Liver (tissue), 9 donors: ENCODE data around the gene SYNGR4. TPM values are rescaled to one million over a fixed set of nuclear protein-coding genes. Genes with fewer than 3 reads are reported as not detected.

ENCODE experiments used
- DNase-seq: peaks from one replicate; pipeline ENCODE4 v3.0.0-alpha.2; 2017; ENCODE audit warnings: low spot score
- H3K27ac ChIP-seq, 2 donors: one replicate each; pipeline ENCODE4 v1.7.0; 2013; ENCODE audit warnings: inconsistent platforms in 2 of 2, low read length in 2 of 2, control low read depth in 1 of 2, low read depth in 1 of 2, mild to moderate bottlenecking in 1 of 2
- H3K27me3 ChIP-seq, 4 donors: one replicate each; pipeline versions ENCODE4 v1.6.1 to v1.7.0; 2013; ENCODE audit warnings: low read length in 3 of 4, inconsistent platforms in 1 of 4, mild to moderate bottlenecking in 1 of 4, moderate library complexity in 1 of 4; ENCODE audit not compliant: control insufficient read depth in 4 of 4, insufficient read depth in 4 of 4
- H3K36me3 ChIP-seq, 4 donors: one replicate each; pipeline versions ENCODE4 v1.6.1 to v1.7.0; 2013; ENCODE audit warnings: low read length in 3 of 4, mild to moderate bottlenecking in 3 of 4, low read depth in 1 of 4, moderate library complexity in 1 of 4; ENCODE audit not compliant: control insufficient read depth in 4 of 4, insufficient read depth in 3 of 4
- H3K4me1 ChIP-seq, 4 donors: one replicate each; pipeline versions ENCODE4 v1.6.1 to v1.7.0; 2013; ENCODE audit warnings: low read length in 3 of 4, mild to moderate bottlenecking in 3 of 4, moderate library complexity in 1 of 4; ENCODE audit not compliant: control insufficient read depth in 4 of 4, insufficient read depth in 4 of 4
- H3K4me3 ChIP-seq, 3 donors: one replicate each; pipeline versions ENCODE4 v1.6.1 to v1.7.0; 2013; ENCODE audit warnings: low read length in 3 of 3, control low read depth in 1 of 3, low read depth in 1 of 3, mild to moderate bottlenecking in 1 of 3
- H3K9ac ChIP-seq, 2 donors: one replicate each; pipeline ENCODE4 v1.7.0; 2013; ENCODE audit warnings: low read length in 2 of 2, mild to moderate bottlenecking in 2 of 2, moderate library complexity in 2 of 2, control low read depth in 1 of 2, low read depth in 1 of 2
- H3K9me3 ChIP-seq, 4 donors: one replicate each; pipeline versions ENCODE4 v1.6.1 to v1.7.0; 2013; ENCODE audit warnings: low read length in 3 of 4; ENCODE audit not compliant: control insufficient read depth in 4 of 4
- ATF3 ChIP-seq: IDR thresholded peaks from 2 replicates; pipeline ENCODE4 v1.6.1; 2016; ENCODE audit warnings: antibody characterized with exemption
- CTCF ChIP-seq: fragments of 150-350 bp; IDR thresholded peaks from 2 replicates; pipeline ENCODE4 v1.5.1; 2017; ENCODE audit warnings: improper control_type of control experiment, low read depth, low read length; ENCODE audit not compliant: missing input control
- EGR1 ChIP-seq, 2 donors: IDR thresholded peaks; 2 replicates each; pipeline ENCODE4 v1.6.1; 2016 to 2018; ENCODE audit warnings: antibody characterized with exemption in 2 of 2, low read depth in 2 of 2
- FOXA1 ChIP-seq: IDR thresholded peaks from 2 replicates; pipeline ENCODE4 v1.6.1; 2016; ENCODE audit warnings: antibody characterized with exemption
- FOXA2 ChIP-seq: IDR thresholded peaks from 2 replicates; pipeline ENCODE4 v1.6.1; 2016; ENCODE audit warnings: antibody characterized with exemption
- GABPA ChIP-seq, 2 donors: IDR thresholded peaks in 1 of 2; conservative IDR thresholded peaks in 1 of 2; 2 replicates each; pipeline ENCODE4 v1.6.1; 2016; ENCODE audit warnings: antibody characterized with exemption in 2 of 2, mild to moderate bottlenecking in 1 of 2, moderate library complexity in 1 of 2
- HNF4A ChIP-seq, 2 donors: conservative IDR thresholded peaks; 2 replicates each; pipeline ENCODE4 v1.6.1; 2016; ENCODE audit warnings: antibody characterized with exemption in 2 of 2, mild to moderate bottlenecking in 2 of 2
- JUND ChIP-seq, 2 donors: IDR thresholded peaks; 2 replicates each; pipeline ENCODE4 v1.6.1; 2016; ENCODE audit warnings: antibody characterized with exemption in 2 of 2
- MAX ChIP-seq: IDR thresholded peaks from 2 replicates; pipeline ENCODE4 v1.6.1; 2016; ENCODE audit warnings: antibody characterized with exemption
- NR2F2 ChIP-seq: IDR thresholded peaks from 2 replicates; pipeline ENCODE4 v1.6.1; 2016; ENCODE audit warnings: antibody characterized with exemption
- RAD21 ChIP-seq, 2 donors: IDR thresholded peaks; 2 replicates each; pipeline ENCODE4 v1.6.1; 2016; ENCODE audit warnings: antibody characterized with exemption in 2 of 2, mild to moderate bottlenecking in 2 of 2
- REST ChIP-seq: IDR thresholded peaks from 2 replicates; pipeline ENCODE4 v1.6.1; 2016; ENCODE audit warnings: antibody characterized with exemption, mild to moderate bottlenecking
- RXRA ChIP-seq, 2 donors: IDR thresholded peaks; 2 replicates each; pipeline ENCODE4 v1.6.1; 2017 to 2018; ENCODE audit warnings: antibody characterized with exemption in 2 of 2, mild to moderate bottlenecking in 1 of 2
- SP1 ChIP-seq: IDR thresholded peaks from 2 replicates; pipeline ENCODE4 v1.6.1; 2018; ENCODE audit warnings: antibody characterized with exemption, mild to moderate bottlenecking
- TAF1 ChIP-seq: conservative IDR thresholded peaks from 2 replicates; pipeline ENCODE4 v1.6.1; 2016; ENCODE audit warnings: antibody characterized with exemption, mild to moderate bottlenecking
- YY1 ChIP-seq: IDR thresholded peaks from 2 replicates; pipeline ENCODE4 v1.6.1; 2016; ENCODE audit warnings: antibody characterized with exemption, mild to moderate bottlenecking
- ZBTB33 ChIP-seq: IDR thresholded peaks from 2 replicates; pipeline ENCODE4 v1.6.1; 2016; ENCODE audit warnings: antibody characterized with exemption
- WGBS: extraction: QIAGEN DNeasy Blood & Tissue Kit; methylation state at CpG from one replicate; pipeline ENCODE4 v1.1.7; 2013; 5-methylcytosine and 5-hydroxymethylcytosine counted together
- polyA plus RNA-seq, 2 donors: library from polyadenylated mRNA; stranded (reverse) in 1 of 2; unstranded in 1 of 2; fragments of 200-250 nt in 1 of 2; fragments of >200 nt in 1 of 2; fragmentation: Nextera tagmentation in 1 of 2; extraction: Ambion mirVana in 1 of 2; gene quantifications; one replicate each; pipeline versions ENCODE4 v1.2.1 to v1.2.3, GENCODE V29; 2013 to 2015
- total RNA-seq, 2 donors: library from RNA; depleted of rRNA; stranded (reverse); fragments of >200 nt; gene quantifications; one replicate each; pipeline ENCODE4 v1.2.3, GENCODE V29; 2014
- donor health status: healthy.
- donor health status: healthy.
- donor health status: healthy.
- donor health status: healthy.
- donor health status: healthy.

The SYNGR4 gene
- total and polyA plus RNA-seq, 4 donors: 0.09 TPM; not detected in 3

- Histone ChIP-seq H3K4me3 (no peak overlapping the region), H3K36me3 (no peaks in the 10 kb centered on the region), H3K9ac (no peak overlapping the region), H3K4me1 (no peaks in the 10 kb centered on the region), H3K27me3 (no peaks in the 10 kb centered on the region), H3K27ac (no peak overlapping the region), H3K9me3 (no peaks in the 10 kb centered on the region)
- DNase-seq: no peak
- 90% methylated on average over 4 of the region's 4 CpGs for WGBS
- TF ChIP-seq MAX (no peak), RXRA (IDR thresholded peaks at IDR 0.05) (no peak), REST (no peak), NR2F2 (no peak), TAF1 (no peak), CTCF (no peak), RAD21 (IDR thresholded peaks at IDR 0.05) (no peak), SP1 (no peak), FOXA2 (no peak), HNF4A (conservative IDR thresholded peaks at IDR 0.05) (no peak), JUND (IDR thresholded peaks at IDR 0.05) (no peak), GABPA (IDR thresholded peaks at IDR 0.05 in 1 of 2, conservative IDR thresholded peaks at IDR 0.05 in 1 of 2) (no peak)
These were observed 6.8 kb downstream of the SYNGR4 start for GRCh38 chr19:48370955-48371354.

GRCh38 chr19:48371367-48371766 is 7.2 kb downstream of the SYNGR4 start:
- no peak for TF ChIP-seq REST
- no peak for TF ChIP-seq YY1
- no peak for TF ChIP-seq ZBTB33
- TF ChIP-seq JUND (IDR thresholded peaks at IDR 0.05): no peak
- no peak for TF ChIP-seq ATF3
- no peak for TF ChIP-seq EGR1 (IDR thresholded peaks at IDR 0.05; ENCODE audit: low read depth in 2 of 2)
- no peak for TF ChIP-seq FOXA1
- TF ChIP-seq GABPA (IDR thresholded peaks at IDR 0.05 in 1 of 2, conservative IDR thresholded peaks at IDR 0.05 in 1 of 2): no peak
- TF ChIP-seq TAF1: no peak
- no peak for TF ChIP-seq HNF4A (conservative IDR thresholded peaks at IDR 0.05)
- TF ChIP-seq SP1: no peak
- TF ChIP-seq MAX: no peak
- TF ChIP-seq CTCF: no peak
- TF ChIP-seq RAD21 (IDR thresholded peaks at IDR 0.05): no peak
- WGBS: 86% methylated on average over 7 of the region's 7 CpGs

More at GRCh38 chr19:48371367-48371766, 7.2 kb downstream of the SYNGR4 start:
- H3K27ac ChIP-seq: no peak overlapping the region
- H3K27me3 ChIP-seq: no peaks in the 10 kb centered on the region
- no peaks in the 10 kb centered on the region for H3K36me3 ChIP-seq
- no peak overlapping the region for H3K9ac ChIP-seq
- H3K9me3 ChIP-seq: no peaks in the 10 kb centered on the region
- H3K4me1 ChIP-seq: no peaks in the 10 kb centered on the region
- H3K4me3 ChIP-seq: no peak overlapping the region
- DNase-seq: no peak
